AG09319 (cell line): Measurements from ENCODE around the gene MAFG.
"Not testable (repeated sequence)": the region's sequence is repeated elsewhere in the genome, so short reads cannot be mapped to it uniquely, and the experiment has no call there.

Source experiments
- DNase-seq: peaks from one replicate; pipeline ENCODE4 v3.0.0-alpha.2; 2010; ENCODE audit warnings: low read depth; ENCODE audit errors: extremely low read depth
- TF ChIP-seq, protein P1 (sequence below): IDR thresholded peaks from 2 replicates; pipeline ENCODE4 v1.5.1; 2011; ENCODE audit warnings: low read depth, mild to moderate bottlenecking, inconsistent platforms, low read length, moderate library complexity

Gene MAFG

GRCh38 chr17:81956607-81957589 lies 29.4 kb upstream of the MAFG start:
- no peak for DNase-seq

DNA sequence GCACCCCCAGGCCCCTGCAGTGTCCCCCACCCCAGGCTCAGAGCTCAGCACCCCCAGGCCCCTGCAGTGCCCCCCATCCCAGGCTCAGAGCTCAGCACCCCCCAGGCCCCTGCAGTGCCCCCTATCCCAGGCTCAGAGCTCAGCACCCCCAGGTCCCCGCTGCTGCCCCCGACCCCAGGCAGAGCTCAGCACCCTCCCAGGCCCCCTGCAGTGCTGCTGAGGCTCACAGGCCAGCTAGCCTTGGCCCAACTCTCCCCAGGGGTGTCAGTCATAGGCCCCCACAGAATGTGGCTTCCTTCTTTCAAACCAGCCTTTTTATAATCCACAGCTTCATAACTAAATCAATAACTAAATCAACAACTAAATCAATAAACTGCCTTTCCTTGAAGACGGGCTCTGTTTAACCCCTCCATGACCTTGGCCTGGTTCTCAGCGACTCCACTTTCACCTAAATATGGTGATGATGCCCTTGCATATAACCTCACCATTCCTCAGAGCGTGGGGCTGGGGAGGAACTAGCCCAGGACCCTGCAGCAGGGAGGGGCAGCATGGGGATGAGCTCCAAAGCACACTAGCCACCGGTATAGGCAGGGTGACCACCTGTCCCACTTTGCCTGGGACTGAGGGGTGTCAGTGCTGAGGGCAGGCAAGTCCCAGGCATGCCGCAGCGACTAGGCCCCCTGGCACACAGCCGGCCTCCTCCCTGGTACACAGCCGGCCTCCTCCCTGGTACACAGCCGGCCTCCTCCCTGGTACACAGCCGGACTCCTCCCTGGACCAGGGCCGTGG lies 28.4 kb upstream of the MAFG start:
- TF ChIP-seq, protein P1, sequence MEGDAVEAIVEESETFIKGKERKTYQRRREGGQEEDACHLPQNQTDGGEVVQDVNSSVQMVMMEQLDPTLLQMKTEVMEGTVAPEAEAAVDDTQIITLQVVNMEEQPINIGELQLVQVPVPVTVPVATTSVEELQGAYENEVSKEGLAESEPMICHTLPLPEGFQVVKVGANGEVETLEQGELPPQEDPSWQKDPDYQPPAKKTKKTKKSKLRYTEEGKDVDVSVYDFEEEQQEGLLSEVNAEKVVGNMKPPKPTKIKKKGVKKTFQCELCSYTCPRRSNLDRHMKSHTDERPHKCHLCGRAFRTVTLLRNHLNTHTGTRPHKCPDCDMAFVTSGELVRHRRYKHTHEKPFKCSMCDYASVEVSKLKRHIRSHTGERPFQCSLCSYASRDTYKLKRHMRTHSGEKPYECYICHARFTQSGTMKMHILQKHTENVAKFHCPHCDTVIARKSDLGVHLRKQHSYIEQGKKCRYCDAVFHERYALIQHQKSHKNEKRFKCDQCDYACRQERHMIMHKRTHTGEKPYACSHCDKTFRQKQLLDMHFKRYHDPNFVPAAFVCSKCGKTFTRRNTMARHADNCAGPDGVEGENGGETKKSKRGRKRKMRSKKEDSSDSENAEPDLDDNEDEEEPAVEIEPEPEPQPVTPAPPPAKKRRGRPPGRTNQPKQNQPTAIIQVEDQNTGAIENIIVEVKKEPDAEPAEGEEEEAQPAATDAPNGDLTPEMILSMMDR: no peak
- DNase-seq: no peak

More at GRCh38 chr17:81956607-81957589, 29.4 kb upstream of the MAFG start:
- TF ChIP-seq, protein P1: no peak

DNA sequence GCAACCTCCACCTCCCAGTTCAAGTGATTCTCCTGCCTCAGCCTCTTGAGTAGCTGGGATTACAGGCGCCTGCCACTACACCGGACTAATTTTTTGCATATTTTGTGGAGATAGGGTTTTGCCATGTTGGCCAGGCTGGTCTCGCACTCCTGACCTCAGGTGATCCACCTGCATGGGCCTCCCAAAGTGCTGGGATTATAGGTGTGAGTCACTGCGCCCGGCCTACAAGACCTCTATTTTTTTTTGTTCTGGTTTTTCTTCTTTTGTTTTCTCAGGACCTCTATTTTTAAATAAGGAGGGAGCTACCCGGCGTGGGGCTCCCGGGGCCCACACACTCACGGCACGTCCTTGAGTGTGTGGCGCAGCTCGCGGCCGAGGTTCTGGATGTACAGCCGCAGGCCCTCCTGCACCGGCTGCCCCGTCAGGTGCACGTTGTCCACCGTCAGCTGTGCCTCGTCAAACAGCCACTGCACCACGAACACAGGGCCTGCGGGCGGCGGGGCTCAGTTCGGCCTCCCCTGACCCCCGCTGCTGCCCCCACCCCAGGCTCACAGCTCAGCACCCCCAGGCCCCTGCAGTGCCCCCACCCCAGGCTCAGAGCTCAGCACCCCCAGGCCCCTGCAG lies 27.6 kb upstream of the MAFG start:
- TF ChIP-seq, protein P1: no peak
- no peak for DNase-seq

DNA sequence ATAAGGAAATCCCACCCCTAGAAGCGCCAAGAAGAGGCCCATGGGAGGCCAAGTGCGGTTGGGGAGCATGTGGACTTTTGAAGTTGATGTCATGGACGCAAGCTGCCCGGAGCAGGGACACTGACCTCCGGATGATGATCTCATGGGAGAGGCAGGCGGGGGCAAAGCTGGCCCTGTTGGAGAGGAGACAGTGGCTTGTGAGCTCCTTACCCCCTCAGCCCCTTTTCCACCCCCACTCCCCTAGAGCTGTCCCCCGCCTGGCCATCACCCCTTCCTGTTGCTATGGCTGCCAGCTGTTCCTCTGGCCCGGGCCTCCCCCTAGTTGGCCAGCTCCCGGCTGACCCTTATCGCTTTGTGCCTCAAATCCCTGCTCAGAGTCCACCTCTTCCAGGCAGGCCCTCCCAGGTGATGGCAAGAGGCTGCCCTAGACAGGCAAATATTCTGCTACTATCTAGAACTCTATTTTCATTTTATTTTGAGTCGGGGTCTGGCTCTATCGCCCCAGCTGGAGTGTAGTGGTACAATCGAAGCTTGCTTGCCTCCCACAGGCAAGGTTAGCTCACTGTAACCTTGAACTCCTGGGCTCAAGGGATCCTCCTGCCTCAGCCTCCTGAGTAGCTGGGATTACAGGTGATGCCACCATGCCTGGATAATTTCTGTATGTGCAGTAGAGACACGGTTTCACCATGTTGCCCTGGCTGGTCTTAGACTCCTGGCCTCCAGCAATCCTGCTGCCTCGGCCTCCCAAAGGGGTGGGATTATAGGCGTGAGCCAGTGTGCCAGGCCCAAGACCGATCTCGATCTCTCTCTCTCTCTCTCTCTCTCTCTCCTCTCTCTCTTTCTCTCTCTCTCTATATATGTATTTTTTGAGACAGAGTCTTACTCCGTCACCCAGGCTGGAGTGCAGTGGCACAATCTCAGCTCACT lies 26.9 kb upstream of the MAFG start:
- TF ChIP-seq, protein P1: no peak
- DNase-seq: no peak

DNA sequence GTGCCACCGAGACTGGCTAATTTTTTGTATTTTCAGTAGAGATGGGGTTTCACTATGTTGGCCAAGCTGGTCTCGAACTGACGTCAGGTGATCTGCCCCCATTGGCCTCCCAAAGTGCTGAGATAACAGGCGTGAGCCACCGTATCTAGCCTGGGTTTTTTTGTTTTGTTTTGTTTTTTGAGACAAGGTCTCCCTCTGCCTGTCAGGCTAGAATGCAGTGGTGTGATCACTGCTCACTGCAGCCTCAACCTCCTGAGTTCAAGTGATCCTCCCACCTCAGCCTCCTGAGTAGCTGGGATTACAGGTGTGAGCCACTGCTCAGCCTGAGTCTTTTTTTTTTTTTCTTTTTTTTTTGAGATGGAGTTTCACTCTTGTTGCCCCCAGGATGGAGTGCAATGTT lies 25.9 kb upstream of the MAFG start:
- DNase-seq: not testable (repeated sequence)

DNA sequence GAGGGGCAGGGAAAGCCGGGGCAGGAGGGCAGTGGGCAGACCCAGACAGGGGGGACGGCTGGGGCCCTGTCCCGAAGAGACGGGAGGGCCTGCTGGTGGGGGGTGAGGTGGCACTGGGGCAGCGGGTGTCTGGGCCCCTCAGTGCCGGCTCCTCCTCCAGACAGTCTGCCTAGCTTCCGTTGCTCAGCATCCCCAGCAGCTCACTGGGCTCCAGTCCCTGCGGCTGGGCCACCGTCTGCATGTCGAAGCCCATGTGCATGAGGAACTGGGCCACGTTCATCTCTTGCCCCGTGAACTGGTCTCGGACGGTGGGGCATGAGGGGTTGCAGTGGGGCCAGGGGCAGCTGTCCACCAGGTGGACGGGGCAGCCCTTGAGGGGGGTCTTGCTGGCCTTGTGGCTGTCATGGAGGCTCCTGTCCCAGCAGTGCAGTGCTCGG lies 25.3 kb upstream of the MAFG start:
- TF ChIP-seq, protein P1: no peak
- DNase-seq: no peak
